ENCODE measurements around the gene ERFE.

Gene ERFE

DNA sequence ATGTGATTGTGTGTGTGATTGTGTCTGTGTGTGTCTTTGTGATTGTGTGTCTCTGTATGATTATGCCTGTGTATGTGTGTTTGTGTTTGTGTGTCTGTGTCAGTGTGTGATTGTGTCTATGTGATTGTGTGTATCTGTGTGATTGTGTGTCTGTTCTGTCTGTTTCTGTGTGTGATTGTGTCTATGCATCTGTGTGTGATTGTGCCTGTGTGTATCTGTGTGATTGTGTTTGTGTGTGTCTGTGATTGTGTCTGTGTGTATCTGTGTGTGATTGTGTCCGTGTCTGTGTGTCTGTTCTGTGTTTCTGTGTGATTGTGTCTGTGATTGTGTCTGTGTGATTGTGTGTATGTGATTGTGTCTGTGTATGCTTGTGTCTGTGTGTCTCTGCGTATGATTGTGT, 32.4 kb upstream of the ERFE start:
- DNase-seq, result no peak

DNA sequence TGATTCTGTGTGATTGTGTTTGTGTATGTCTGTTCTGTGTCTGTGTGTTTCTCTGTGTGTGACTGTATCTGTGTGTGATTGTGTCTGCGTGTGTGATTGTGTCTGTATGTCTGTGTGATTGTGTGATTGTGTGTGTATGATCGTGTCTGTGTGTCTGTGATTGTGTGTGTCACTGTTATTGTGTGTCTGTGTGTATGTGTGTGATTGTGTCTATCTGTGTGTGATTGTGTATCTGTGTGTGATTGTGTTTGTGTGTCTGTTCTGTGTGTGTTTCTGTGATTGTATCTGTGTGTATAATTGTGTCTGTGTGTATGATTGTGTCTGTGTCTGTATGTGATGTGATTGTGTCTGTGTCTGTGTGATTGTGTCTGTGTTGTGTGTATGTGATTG, 32.0 kb upstream of the ERFE start:
- no peak for DNase-seq

DNA sequence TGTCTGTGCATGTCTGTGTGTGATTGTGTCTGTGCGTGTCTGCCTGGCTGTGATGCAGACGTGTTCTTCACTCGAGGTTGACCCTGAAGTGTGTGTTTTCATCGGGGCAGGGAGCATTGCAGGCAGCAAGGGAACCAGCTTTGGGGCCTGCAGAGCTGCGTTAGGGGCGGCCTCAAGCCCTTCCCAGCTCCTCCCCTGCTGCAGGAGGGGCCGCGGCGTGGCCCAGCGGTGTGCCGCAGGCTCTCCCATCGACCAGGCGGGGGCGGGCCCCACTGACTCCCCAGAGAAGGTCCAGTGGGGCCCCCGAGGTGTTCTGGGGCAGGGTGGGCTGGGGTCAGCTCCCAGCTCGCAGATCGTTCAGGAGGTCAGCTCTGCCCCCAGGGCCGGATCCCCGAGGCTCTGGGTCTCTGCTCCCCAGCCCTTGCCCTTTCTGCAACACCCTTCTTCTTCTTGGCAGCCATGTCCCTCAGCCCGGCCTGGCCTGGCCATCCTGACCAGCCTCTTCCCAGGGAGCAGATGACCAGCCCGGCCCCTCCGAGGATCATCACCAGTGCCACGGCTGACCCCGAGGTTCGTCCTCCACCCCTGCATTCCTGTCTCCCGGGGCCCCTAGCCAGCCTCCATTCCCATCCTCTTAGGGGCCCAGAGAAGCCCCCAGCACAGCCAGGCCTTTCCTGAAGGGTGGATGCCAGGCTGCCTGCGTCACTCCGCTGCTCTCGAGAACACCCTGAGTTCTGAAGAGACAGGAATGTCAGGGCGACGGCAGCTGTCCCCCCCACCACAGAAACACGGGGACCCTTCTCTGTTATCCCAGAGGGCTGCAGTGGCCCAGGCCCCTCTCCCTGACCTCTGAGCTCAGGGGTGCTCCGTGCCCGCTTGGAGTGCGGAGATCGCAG, 31.4 kb upstream of the ERFE start:
- DNase-seq, result no peak

DNA sequence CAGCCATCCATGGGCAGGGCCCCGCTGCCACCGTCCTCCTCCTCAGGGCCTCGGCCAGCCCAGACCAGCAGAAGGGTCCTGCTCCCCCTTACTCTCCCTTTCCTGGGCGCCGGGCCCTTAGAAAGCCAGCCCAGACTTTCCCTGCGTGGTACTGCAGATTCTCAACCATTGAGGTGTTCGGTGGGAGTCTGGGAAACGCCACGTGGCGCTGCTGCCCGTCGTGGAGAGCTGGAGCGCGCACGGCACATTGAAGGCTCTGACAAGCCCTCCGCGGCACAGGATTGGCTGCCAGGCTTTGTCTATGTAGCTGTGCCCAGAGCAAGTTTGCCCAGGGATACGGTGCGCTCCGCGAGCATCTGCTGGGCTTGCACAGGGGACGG, 30.7 kb upstream of the ERFE start:
- DNase-seq, result no peak

DNA sequence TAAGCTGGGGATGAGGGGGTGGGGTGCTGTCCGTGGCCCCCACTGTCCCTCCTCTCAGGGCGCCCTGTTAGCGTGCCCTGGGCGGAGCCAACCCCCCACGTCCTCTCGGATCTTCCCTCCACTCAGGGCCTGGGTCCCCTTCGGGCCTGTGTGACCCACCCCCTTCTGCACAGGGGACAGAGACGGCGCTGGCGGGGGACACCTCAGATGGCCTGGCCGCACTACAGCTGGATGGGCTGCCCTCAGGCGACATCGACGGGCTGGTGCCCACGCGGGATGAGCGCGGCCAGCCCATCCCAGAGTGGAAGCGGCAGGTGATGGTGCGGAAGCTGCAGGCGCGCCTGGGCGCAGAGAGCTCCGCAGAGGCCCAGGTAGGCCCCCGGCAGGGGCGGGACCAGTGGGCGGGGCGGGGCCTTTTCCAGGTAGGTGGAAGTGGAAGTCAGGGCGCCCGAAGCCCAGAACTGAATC, 30.2 kb upstream of the ERFE start:
- DNase-seq, result no peak

DNA sequence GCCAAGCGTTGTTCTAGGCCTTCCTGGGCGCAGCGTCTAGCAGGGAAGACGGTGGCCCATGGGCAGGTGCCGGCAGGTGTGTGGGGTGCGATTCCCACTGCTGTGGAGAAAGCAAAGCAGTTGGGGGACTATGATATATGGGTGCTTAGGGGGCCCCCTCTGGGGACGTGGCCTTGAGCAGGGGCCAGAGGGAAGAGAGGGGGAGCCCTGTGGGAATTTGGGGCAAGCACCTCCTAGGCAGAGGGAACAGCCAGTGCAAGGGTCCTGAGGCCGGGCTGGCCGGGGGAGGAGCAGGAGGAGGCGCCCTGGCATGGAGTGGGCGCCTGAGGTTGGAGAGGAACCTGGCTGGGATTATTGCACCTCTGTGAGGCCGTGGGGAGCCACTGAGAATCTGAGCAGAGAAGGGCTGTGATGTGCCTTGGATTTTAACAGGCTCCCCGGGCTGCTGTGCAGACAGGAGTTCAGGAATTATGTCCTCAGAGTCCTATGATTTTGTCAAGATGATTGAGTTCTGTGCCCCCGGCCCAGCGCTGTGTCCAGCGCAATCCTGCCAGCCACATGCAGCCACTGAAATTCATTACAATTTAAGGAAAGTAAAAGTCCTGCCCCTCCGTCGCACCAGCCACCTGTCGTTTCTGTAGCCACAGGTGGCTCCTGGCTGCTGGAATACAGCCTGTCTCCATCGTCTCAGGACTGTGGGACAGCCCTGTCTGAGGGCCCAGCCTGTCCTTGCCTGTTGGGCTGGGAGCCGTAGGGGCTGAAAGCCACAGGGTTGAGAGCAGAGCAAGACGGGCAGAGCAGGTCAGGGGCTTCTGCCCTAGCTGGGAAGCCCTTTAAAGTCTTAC, 29.4 kb upstream of the ERFE start:
- DNase-seq, result no peak

DNA sequence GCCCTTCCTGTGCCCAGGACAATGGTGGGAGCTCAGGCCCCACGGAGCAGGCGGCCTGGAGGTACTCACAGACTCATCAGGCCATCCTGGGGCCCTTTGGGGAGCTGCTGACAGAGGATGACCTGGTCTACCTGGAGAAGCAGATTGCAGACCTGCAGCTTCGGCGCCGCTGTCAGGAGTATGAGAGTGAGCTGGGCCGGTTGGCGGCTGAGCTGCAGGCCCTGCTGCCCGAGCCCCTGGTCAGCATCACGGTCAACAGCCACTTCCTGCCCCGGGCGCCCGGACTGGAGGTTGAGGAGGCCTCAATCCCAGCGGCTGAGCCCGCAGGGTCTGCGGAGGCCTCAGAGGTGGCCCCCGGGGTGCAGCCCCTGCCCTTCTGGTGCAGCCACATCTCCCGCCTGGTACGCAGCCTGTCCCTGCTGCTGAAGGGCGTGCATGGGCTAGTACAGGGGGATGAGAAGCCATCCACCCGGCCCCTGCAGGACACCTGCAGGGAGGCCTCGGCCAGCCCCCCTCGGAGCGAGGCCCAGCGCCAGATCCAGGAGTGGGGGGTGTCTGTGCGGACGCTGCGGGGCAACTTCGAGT, 28.6 kb upstream of the ERFE start:
- no peak for DNase-seq

DNA sequence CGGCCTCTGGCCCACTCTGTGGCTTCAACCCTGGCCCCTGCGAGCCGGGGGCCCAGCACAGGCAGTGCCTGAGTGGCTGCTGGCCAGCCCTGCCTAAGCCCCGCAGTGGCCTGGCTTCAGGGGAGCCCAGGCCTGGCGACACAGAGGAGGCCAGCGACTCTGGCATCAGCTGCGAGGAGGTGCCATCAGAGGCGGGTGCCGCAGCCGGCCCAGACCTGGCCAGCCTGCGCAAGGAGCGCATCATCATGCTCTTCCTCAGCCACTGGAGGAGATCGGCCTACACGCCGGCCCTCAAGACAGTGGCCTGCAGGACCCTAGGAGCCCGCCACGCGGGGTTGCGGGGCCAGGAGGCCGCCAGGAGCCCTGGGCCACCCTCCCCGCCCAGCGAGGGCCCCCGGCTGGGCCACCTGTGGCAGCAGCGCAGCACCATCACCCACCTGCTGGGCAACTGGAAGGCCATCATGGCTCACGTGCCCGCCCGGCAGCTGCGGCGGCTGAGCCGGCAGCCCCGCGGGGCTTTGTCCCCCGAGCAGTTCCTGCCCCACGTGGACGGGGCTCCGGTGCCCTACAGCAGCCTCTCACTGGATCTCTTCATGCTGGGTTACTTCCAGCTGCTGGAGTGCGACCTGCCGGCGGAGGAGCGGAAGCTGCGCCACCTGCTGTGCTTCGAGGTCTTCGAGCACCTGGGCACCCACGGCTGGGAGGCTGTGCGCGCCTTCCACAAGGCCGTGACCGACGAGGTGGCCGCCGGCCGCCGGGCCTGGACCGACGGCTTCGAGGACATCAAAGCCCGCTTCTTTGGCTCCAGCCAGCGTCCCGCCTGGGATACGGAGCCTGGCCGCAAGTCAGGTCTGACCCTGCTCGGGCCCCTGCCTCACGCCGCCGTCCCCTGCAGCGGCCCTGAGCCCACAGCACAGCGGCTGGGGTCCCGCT, 27.8 kb upstream of the ERFE start:
- DNase-seq, result no peak

DNA sequence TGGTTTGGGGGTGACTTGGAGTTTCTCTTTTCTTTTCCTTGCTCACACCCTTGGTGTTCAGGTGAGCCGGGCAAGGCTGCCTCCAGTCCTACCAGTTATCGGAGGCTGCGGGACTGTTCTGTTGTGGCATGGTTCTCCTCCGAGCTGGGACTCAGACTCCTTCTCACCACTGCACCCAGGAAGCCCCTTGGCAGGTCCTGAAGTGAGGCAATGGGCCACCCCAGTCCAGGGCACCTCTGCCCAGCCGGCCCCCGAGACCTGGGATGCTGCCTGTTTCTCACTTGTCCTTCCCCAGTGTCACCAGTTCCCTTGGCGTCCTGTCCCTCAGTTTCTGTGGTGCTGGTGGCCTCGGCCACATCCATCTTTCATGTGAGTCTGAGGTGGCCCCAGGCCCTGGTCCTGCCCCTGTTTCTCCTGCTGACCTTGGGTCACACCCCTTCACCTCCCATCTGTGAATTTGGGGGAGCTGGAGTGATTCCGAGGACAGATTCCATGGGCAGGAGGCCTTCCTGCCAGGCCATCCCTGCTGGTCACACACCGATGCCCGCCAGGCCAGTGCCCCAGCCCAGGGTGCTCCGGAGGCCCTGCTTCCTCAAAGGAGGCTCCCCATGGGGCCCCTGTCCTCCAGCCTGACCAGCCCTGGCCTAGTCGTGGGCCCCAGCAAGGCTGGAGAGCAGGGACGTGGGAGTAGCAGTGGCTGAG, 26.9 kb upstream of the ERFE start:
- no peak for DNase-seq

DNA sequence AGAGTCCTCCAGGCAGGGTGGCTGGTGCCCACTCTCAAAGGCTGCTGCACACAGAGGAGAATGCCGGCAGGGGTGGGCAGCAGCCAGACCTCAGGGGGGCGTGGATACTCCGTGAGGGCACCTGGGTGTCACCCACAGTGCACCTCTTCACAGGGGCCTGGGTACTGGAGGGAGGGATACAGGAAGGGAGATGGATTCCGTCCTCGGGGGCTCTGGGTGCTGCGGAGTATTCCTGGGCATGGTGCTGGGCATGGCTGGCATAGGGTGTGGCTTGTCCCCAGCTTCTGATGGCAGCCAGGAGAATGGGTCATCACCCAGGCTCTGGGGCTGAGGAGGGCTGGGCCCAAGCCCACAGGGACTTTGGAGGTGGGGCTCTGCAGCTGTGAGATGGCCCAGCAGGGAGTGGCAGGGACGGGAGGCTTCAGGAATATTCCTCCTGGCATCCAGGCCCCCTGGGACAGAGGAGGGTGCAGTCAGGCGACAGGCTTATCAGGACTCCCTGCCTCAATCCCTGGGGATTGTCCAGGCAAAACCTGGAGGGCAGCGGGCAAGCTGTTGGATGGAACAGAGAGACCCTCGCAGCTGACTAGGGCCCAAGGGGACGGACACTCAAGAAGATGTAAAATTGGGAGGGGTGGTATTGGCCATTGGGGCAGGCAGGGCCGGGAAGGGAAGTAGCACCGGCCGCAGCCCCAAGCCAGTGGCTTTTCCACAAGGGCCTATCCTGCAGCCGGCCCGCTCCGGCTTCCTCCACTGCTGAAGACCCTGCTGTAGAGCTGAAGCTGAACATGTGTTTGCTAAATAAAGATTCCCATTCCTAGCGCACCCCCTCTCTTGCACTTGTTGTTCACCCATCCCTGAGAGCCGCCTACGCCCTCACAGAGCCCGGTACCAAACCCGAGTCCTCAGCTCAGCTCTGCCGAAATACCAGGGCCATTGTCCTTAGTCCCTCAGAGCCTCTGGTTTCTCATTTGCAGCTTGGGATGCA, 26.0 kb upstream of the ERFE start:
- peak in 12 of 56 donors; percentile 7 to 44 (median 21) for DNase-seq

DNA sequence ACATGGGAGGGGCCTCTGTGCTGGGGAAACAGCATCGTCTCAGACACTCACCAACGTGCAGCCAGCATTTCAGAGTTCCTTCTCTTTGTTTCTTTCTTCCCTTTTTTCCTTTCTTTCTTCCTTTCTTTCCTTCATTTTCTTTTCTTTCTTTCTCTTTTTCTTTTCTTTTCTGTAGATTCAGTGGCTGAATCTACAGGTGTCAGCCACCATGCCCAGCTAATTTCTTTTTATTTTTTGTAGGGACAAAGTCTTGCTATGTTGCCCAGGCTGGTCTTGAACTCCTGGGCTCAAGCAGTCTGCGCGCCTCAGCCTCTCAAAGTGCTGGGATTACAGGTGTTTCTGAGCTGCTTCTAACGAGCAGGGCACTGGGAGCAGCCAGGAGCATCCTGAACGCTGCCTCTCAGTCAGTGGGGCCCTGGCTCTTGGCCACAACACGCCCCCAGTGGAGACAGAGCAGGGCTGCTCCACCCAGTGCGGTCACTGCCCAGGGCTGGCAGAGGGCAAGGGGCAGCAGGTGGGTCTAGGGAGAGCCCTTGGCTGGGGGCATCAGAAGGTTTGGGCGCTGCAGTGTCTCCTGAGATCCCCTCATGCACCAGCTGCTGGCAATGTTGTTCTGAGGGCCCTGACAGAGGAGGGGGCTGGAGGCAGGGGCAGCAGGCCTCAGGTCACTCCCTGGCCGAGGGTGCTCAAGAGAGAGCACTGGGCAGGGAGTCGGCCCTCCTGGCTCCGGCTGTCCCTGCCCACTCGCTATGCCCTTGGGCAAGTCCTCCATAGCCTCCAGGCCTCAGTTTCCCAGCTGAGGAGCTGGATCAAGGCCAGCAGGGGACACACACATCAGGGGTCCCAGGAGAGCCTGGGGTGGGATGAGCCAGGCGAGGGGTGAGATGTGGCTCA, 25.0 kb upstream of the ERFE start:
- no peak for DNase-seq

DNA sequence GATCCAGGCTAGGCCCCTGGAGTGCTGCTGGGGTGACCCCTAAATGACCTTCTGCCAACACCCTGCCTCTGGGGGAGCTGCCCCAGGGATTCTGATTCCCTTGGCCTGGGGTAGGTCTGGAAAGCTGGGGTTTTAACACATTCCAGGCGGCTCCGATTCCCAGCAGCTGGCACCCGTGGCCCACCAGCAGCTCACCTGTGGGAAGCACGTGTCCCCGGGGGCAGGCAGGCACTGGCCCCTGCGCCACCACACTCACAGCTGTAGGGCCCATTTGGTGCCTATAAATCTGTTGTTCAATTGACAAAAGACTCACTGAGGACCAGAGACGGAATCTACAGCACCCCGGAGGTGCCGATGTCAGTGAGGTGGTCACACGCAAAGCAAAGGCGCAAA, 24.4 kb upstream of the ERFE start:
- no peak for DNase-seq

DNA sequence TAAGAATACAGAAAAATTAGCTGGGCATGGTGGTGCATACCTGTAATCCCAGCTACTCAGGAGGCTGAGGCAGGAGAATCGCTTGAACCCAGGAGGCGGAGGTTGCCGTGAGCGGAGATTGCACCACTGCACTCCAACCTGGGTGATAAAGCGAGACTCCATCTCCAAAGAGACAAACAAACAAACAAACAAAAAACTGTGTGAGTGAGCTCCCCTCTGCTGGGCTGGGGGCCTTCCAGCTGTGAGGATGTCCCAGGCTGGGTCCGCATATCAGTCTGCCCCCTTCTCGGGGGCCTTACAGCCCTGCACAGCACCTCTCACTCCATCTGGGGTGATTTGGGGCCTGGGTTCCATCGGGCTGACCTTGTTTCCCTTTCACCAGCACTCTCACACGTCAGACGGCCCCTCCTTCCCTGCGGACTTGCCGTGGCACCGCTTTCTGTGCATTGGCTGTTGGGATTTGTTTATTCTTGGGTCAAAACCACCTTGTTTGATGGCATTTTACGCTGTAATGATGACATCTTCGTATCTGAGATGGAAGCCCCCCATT, 23.1 kb upstream of the ERFE start:
- DNase-seq, result no peak

DNA sequence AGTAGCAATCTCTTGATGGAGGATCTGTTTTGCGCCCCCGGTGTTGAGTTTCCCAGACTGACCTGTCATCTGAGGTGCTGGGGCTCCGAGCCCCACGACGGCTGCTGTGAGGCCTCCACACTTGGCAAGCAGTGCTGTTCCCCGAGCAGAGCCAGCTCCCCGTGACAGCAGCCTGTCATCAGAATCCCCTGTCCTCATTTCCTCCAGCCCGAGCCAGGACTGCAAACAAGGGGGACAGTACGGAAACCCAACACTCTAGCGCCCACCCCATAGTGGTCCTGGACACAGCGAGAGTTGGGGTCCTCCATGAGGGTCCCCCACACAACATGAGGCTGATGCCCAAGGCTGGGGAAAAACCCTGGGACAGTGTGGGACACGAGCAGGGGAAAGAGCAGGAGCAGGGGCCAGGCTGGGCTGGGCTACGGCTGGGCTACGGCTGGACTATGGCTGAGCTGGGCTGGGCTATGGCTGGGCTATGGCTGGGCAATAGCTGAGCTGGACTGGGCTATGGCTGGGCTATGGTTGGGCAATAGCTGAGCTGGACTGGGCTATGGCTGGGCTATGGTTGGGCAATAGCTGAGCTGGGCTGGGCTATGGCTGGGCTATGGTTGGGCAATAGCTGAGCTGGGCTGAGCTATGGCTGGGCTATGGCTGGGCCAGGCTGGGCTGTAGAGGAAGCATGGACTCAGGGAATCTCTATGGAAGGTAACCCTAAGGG, 21.8 kb upstream of the ERFE start:
- peak in 1 of 56 donors; percentile 10 for DNase-seq

DNA sequence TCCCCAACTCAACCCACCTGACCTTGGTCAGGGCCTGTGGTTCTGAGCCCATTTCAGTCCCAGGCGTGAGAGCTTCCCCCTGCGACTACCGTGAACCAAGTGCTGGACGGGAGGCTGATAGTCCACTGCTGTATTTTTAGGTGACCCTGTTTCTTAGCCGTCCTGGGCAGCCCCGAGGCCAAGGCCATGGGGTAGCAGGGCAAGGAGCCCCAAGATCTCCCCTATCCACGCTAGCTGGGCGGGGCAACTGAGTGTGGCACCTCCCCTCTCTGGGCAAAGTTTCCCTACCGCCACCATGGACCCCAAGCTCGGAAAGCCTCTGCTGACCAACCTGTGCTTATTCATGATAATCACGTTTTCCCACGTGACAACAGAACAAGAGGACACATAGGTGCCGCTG, 20.9 kb upstream of the ERFE start:
- no peak for DNase-seq

DNA sequence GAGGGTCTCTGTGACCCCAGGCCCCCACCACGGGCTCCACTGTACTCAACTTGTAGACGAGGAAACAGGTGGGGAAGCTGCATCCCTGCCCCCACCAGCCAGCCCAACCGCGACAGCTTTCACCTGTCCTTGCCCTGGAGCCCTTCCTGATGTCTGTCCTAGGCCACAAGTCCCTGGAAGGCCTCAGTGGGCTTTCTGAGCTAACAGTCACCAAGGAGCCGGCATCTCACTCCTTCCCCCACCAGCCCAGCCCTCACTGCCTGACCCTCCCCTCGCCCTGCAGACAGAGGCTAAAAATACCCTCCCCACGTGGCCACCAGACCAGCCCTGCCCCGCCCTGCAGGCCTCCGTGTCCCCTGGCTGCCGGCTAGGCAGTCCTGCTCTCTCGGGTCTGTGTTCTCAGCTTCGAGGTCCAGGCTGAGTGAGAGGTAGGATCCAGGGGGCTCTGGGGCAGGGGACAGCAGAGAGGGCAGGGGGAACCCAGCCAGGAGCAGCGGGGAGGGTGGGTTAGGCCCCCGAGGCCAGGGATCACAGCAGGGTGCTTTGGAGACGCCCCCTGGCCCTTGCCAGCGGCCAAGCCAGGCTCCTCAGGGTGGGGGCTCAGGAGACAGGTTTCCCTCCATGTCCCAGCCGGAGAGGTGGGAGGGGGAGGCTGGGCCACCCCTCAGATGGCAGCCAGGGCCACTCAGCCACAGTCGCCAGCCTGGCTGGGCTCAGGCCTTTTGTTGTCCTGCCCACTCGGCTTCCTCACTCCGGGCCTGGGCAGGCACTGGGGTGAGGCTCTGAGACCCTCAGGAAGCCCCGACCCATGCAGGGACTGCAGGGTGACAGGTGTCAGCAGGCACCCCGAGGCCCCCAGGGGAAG, 20.2 kb upstream of the ERFE start, which contains the start of gene KLHL30:
KLHL30 (plus strand) TSS at position 338 of the 865 bp plus-strand sequence. CDS start 2,087 bp downstream, outside the sequence.
- no peak for DNase-seq

Measured in amygdala (tissue), 56 donors.